GM23338 (cell line): ENCODE results near the gene SFXN5. TPM values are rescaled to one million over a fixed set of nuclear protein-coding genes. Genes with fewer than 3 reads are reported as not detected.

Source experiments
- ATAC-seq: fragments of 200-7000 bp; cut with Tn5 transposase; 3 replicates; pipeline ENCODE4 v1.9.1; 2020
- DNase-seq: peaks from one replicate; pipeline ENCODE4 v3.0.0-alpha.2; 2015; ENCODE audit warnings: low spot score
- H2AFZ ChIP-seq: fragments of 200-600 bp; sonication (generic); 2 replicates; pipeline ENCODE4 v1.8.0; 2016; ENCODE audit warnings: antibody characterized with exemption, mild to moderate bottlenecking, moderate library complexity
- H3F3A ChIP-seq: fragments of 200-600 bp; sonication (generic); replicated peaks from 2 replicates; pipeline ENCODE4 v1.8.0; 2017; ENCODE audit warnings: antibody characterized with exemption, mixed run types, low read depth
- H3K27ac ChIP-seq: fragments of 200-600 bp; sonication (generic); 2 replicates; pipeline ENCODE4 v1.6.1; 2016; ENCODE audit warnings: low read depth
- H3K27me3 ChIP-seq: fragments of 200-600 bp; sonication (generic); 2 replicates; pipeline ENCODE4 v1.8.0; 2016; ENCODE audit warnings: mild to moderate bottlenecking, mixed run types, moderate library complexity; ENCODE audit not compliant: insufficient read depth
- H3K36me3 ChIP-seq: fragments of 200-600 bp; sonication (generic); 2 replicates; pipeline ENCODE4 v1.8.0; 2016; ENCODE audit warnings: mild to moderate bottlenecking; ENCODE audit not compliant: insufficient read depth
- H3K4me1 ChIP-seq: fragments of 200-600 bp; sonication (generic); 2 replicates; pipeline ENCODE4 v1.8.0; 2016; ENCODE audit warnings: mild to moderate bottlenecking, moderate library complexity; ENCODE audit not compliant: insufficient read depth
- H3K4me2 ChIP-seq: fragments of 200-600 bp; sonication (generic); 2 replicates; pipeline ENCODE4 v1.7.1; 2017; ENCODE audit warnings: mixed run types
- H3K4me3 ChIP-seq: fragments of 200-600 bp; sonication (generic); 2 replicates; pipeline ENCODE4 v1.6.1; 2016; ENCODE audit warnings: mixed run types
- H3K79me2 ChIP-seq: fragments of 200-600 bp; sonication (generic); replicated peaks from 2 replicates; pipeline ENCODE4 v1.8.0; 2017; ENCODE audit warnings: mild to moderate bottlenecking; ENCODE audit not compliant: insufficient read depth
- H3K9me2 ChIP-seq: fragments of 200-600 bp; sonication (generic); 2 replicates; pipeline ENCODE4 v1.8.0; 2017; ENCODE audit not compliant: insufficient read depth
- H4K20me1 ChIP-seq: fragments of 200-600 bp; sonication (generic); replicated peaks from 2 replicates; pipeline ENCODE4 v1.8.0; 2017; ENCODE audit warnings: mild to moderate bottlenecking; ENCODE audit not compliant: insufficient read depth
- H3K27ac Mint-ChIP-seq: 2 replicates; pipeline ENCODE4 v1.8.0; 2020; ENCODE audit warnings: inconsistent platforms, mild to moderate bottlenecking, moderate library complexity, mixed read lengths
- H3K27me3 Mint-ChIP-seq: 3 replicates; pipeline ENCODE4 v1.8.0; 2022; ENCODE audit warnings: low read depth, mild to moderate bottlenecking, moderate library complexity, mixed read lengths, inconsistent platforms; ENCODE audit not compliant: insufficient read depth, poor library complexity
- H3K36me3 Mint-ChIP-seq: 3 replicates; pipeline ENCODE4 v1.8.0; 2021; ENCODE audit warnings: low read depth, mild to moderate bottlenecking, inconsistent platforms, moderate library complexity, mixed read lengths
- H3K4me1 Mint-ChIP-seq: 3 replicates; pipeline ENCODE4 v1.8.0; 2020; ENCODE audit warnings: mild to moderate bottlenecking, inconsistent platforms, mixed read lengths
- H3K4me3 Mint-ChIP-seq: 3 replicates; pipeline ENCODE4 v1.8.0; 2021; ENCODE audit warnings: moderate library complexity, mild to moderate bottlenecking, inconsistent platforms, mixed read lengths
- H3K9me3 Mint-ChIP-seq: 3 replicates; pipeline ENCODE4 v1.8.0; 2020; ENCODE audit warnings: moderate library complexity, mild to moderate bottlenecking, inconsistent platforms, mixed read lengths
- CREB1 ChIP-seq: fragments of 250-450 bp; sonication (Bioruptor Pico); IDR thresholded peaks from 2 replicates; pipeline ENCODE4 v1.5.0; 2020; ENCODE audit warnings: low read depth, mild to moderate bottlenecking, moderate library complexity
- JUNB ChIP-seq: IDR thresholded peaks from one replicate; pipeline ENCODE4 v1.6.1; 2016; ENCODE audit warnings: antibody characterized with exemption; ENCODE audit not compliant: unreplicated experiment
- NANOG ChIP-seq: IDR thresholded peaks from 2 replicates; pipeline ENCODE4 v1.6.1; 2016; ENCODE audit warnings: antibody characterized with exemption, borderline replicate concordance
- POLR2AphosphoS5 ChIP-seq: IDR thresholded peaks from 2 replicates; pipeline ENCODE4 v1.6.1; 2016; ENCODE audit warnings: antibody characterized with exemption, low read depth
- ZNF114 ChIP-seq: fragments of 250-450 bp; sonication (Bioruptor Pico); IDR thresholded peaks from 2 replicates; pipeline ENCODE4 v1.5.0; 2020; ENCODE audit warnings: mild to moderate bottlenecking, moderate library complexity
- ZNF331 ChIP-seq: fragments of 250-450 bp; sonication (Bioruptor Pico); IDR thresholded peaks from 2 replicates; pipeline ENCODE4 v1.5.0; 2020; ENCODE audit warnings: low read depth, mild to moderate bottlenecking, moderate library complexity
- polyA plus RNA-seq: library from polyadenylated mRNA; unstranded; fragments of >200 nt; fragmentation: Nextera tagmentation; extraction: Ambion mirVana; gene quantifications from 2 replicates; pipeline ENCODE4 v1.2.1, GENCODE V29; 2016
- total RNA-seq: library from RNA; depleted of rRNA; stranded (reverse); fragments of >200 nt; shearing (Covaris generic); gene quantifications from 2 replicates; pipeline ENCODE4 v1.2.3, GENCODE V29; 2014
- TF ChIP-seq, protein P1 (sequence below): fragments of 250-450 bp; sonication (Bioruptor Pico); IDR thresholded peaks from 2 replicates; pipeline ENCODE4 v1.5.0; 2020; ENCODE audit warnings: mild to moderate bottlenecking, moderate library complexity
- TF ChIP-seq, protein P2 (sequence below): IDR thresholded peaks from one replicate; pipeline ENCODE4 v1.6.1; 2018; ENCODE audit warnings: antibody characterized with exemption; ENCODE audit not compliant: unreplicated experiment
- TF ChIP-seq, protein P3 (sequence below): IDR thresholded peaks from 2 replicates; pipeline ENCODE4 v1.6.1; 2016; ENCODE audit warnings: antibody characterized with exemption

Gene SFXN5
- total and polyA plus RNA-seq, 2 experiments from 2014 or later = 23.6 to 25.8 TPM

DNA sequence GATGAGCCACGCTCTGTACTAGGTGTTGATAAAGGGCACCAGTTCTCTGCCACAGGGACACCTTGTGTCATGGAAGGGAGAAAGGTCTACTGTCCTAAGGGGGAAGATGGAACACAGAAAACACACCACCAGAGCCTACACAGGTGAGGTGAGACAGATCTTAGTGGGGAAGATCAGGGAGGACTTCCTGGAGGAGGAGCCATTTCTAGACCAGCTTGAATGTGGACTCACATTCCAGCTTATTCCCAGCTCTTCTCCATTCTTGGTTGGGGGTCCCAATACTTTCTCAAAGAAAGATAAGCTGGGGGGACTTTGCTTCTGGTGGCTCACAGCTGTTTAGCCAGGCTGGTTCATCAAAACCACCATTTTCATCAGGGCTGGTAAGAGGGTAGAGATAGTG is 118.0 kb downstream of the SFXN5 start:
- no peak for DNase-seq
- Histone ChIP-seq H3K4me2 (no peak overlapping the region), H3K9me2 (0 out of 2 replicates have a peak, but pooled peaks cover 3% of the 10 kb centered on the region), H3K36me3 (no peaks in the 10 kb centered on the region; the same call in 1 of the 2 replicates), H3K27me3 (no peaks in the 10 kb centered on the region), H3K4me1 (peaks cover 24% of the 10 kb centered on the region), H3F3A (peaks cover 13% of the 10 kb centered on the region), H3K79me2 (no peaks in the 10 kb centered on the region), H4K20me1 (no peaks in the 10 kb centered on the region), H3K27ac (no peak overlapping the region), H3K4me3 (no peak overlapping the region), H2AFZ (no peak overlapping the region)
- Mint-ChIP-seq H3K27ac (no peak overlapping the region), H3K4me1 (peaks cover 44% of the 10 kb centered on the region), H3K27me3 (peaks cover 30% of the 10 kb centered on the region), H3K4me3 (no peak overlapping the region), H3K9me3 (no peaks in the 10 kb centered on the region), H3K36me3 (peaks cover 15% of the 10 kb centered on the region)
- ATAC-seq = no peak
- TF ChIP-seq ZNF331 (CRISPR knock-in tag) (no peak), ZNF114 (CRISPR knock-in tag) (no peak), CREB1 (CRISPR knock-in tag) (no peak), POLR2AphosphoS5 (no peak), NANOG (no peak), JUNB (no peak)
- TF ChIP-seq, protein P1, sequence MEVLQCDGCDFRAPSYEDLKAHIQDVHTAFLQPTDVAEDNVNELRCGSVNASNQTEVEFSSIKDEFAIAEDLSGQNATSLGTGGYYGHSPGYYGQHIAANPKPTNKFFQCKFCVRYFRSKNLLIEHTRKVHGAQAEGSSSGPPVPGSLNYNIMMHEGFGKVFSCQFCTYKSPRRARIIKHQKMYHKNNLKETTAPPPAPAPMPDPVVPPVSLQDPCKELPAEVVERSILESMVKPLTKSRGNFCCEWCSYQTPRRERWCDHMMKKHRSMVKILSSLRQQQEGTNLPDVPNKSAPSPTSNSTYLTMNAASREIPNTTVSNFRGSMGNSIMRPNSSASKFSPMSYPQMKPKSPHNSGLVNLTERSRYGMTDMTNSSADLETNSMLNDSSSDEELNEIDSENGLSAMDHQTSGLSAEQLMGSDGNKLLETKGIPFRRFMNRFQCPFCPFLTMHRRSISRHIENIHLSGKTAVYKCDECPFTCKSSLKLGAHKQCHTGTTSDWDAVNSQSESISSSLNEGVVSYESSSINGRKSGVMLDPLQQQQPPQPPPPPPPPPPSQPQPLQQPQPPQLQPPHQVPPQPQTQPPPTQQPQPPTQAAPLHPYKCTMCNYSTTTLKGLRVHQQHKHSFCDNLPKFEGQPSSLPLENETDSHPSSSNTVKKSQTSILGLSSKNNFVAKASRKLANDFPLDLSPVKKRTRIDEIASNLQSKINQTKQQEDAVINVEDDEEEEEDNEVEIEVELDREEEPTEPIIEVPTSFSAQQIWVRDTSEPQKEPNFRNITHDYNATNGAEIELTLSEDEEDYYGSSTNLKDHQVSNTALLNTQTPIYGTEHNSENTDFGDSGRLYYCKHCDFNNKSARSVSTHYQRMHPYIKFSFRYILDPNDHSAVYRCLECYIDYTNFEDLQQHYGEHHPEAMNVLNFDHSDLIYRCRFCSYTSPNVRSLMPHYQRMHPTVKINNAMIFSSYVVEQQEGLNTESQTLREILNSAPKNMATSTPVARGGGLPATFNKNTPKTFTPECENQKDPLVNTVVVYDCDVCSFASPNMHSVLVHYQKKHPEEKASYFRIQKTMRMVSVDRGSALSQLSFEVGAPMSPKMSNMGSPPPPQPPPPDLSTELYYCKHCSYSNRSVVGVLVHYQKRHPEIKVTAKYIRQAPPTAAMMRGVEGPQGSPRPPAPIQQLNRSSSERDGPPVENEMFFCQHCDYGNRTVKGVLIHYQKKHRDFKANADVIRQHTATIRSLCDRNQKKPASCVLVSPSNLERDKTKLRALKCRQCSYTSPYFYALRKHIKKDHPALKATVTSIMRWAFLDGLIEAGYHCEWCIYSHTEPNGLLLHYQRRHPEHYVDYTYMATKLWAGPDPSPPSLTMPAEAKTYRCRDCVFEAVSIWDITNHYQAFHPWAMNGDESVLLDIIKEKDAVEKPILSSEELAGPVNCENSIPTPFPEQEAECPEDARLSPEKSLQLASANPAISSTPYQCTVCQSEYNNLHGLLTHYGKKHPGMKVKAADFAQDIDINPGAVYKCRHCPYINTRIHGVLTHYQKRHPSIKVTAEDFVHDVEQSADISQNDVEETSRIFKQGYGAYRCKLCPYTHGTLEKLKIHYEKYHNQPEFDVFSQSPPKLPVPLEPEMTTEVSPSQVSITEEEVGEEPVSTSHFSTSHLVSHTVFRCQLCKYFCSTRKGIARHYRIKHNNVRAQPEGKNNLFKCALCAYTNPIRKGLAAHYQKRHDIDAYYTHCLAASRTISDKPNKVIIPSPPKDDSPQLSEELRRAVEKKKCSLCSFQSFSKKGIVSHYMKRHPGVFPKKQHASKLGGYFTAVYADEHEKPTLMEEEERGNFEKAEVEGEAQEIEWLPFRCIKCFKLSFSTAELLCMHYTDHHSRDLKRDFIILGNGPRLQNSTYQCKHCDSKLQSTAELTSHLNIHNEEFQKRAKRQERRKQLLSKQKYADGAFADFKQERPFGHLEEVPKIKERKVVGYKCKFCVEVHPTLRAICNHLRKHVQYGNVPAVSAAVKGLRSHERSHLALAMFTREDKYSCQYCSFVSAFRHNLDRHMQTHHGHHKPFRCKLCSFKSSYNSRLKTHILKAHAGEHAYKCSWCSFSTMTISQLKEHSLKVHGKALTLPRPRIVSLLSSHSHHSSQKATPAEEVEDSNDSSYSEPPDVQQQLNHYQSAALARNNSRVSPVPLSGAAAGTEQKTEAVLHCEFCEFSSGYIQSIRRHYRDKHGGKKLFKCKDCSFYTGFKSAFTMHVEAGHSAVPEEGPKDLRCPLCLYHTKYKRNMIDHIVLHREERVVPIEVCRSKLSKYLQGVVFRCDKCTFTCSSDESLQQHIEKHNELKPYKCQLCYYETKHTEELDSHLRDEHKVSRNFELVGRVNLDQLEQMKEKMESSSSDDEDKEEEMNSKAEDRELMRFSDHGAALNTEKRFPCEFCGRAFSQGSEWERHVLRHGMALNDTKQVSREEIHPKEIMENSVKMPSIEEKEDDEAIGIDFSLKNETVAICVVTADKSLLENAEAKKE (CRISPR knock-in tag) = no peak
- TF ChIP-seq, protein P2, sequence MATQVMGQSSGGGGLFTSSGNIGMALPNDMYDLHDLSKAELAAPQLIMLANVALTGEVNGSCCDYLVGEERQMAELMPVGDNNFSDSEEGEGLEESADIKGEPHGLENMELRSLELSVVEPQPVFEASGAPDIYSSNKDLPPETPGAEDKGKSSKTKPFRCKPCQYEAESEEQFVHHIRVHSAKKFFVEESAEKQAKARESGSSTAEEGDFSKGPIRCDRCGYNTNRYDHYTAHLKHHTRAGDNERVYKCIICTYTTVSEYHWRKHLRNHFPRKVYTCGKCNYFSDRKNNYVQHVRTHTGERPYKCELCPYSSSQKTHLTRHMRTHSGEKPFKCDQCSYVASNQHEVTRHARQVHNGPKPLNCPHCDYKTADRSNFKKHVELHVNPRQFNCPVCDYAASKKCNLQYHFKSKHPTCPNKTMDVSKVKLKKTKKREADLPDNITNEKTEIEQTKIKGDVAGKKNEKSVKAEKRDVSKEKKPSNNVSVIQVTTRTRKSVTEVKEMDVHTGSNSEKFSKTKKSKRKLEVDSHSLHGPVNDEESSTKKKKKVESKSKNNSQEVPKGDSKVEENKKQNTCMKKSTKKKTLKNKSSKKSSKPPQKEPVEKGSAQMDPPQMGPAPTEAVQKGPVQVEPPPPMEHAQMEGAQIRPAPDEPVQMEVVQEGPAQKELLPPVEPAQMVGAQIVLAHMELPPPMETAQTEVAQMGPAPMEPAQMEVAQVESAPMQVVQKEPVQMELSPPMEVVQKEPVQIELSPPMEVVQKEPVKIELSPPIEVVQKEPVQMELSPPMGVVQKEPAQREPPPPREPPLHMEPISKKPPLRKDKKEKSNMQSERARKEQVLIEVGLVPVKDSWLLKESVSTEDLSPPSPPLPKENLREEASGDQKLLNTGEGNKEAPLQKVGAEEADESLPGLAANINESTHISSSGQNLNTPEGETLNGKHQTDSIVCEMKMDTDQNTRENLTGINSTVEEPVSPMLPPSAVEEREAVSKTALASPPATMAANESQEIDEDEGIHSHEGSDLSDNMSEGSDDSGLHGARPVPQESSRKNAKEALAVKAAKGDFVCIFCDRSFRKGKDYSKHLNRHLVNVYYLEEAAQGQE = no peak
- TF ChIP-seq, protein P3, sequence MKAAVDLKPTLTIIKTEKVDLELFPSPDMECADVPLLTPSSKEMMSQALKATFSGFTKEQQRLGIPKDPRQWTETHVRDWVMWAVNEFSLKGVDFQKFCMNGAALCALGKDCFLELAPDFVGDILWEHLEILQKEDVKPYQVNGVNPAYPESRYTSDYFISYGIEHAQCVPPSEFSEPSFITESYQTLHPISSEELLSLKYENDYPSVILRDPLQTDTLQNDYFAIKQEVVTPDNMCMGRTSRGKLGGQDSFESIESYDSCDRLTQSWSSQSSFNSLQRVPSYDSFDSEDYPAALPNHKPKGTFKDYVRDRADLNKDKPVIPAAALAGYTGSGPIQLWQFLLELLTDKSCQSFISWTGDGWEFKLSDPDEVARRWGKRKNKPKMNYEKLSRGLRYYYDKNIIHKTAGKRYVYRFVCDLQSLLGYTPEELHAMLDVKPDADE = no peak
